Peyer's patch (tissue), 4 donors: ENCODE measurements around the gene OR7G2. TPM values are rescaled to one million over a fixed set of nuclear protein-coding genes. Genes with fewer than 3 reads are reported as not detected.

Source experiments
- DNase-seq, 3 donors: peaks; one replicate each; pipeline ENCODE4 v3.0.0-alpha.2; 2017 to 2019
- H3K27ac ChIP-seq, 4 donors: fragments of 200-600 bp; sonication (generic); one replicate each; pipeline ENCODE4 v1.5.1; 2016 to 2019
- H3K27me3 ChIP-seq, 2 donors: fragments of 200-600 bp; sonication (generic); one replicate each; pipeline ENCODE4 v1.5.1; 2019
- H3K36me3 ChIP-seq, 3 donors: fragments of 200-600 bp; sonication (generic); one replicate each; pipeline ENCODE4 v1.5.1; 2016 to 2019
- H3K4me1 ChIP-seq, 4 donors: fragments of 200-600 bp; sonication (generic); one replicate each; pipeline ENCODE4 v1.5.1; 2016 to 2019
- H3K4me3 ChIP-seq, 4 donors: fragments of 200-600 bp; sonication (generic); 1 replicate in 3 of 4; 2 replicates in 1 of 4; pipeline ENCODE4 v1.5.1; 2016 to 2019; ENCODE audit warnings: mild to moderate bottlenecking in 1 of 4
- H3K9me3 ChIP-seq, 4 donors: fragments of 200-600 bp; sonication (generic); one replicate each; pipeline ENCODE4 v1.5.1; 2016 to 2019; ENCODE audit warnings: mild to moderate bottlenecking in 1 of 4
- CTCF ChIP-seq, 6 experiments: fragments of 450-650 bp in 4 of 6; fragments of 200-600 bp in 2 of 6; sonication (generic) in 1 of 6; IDR thresholded peaks; one replicate each; pipeline ENCODE4 v1.5.1; 2017 to 2019; ENCODE audit warnings: antibody characterized with exemption in 6 of 6, mild to moderate bottlenecking in 3 of 6, moderate library complexity in 1 of 6
- POLR2A ChIP-seq, 2 donors: fragments of 450-650 bp; IDR thresholded peaks; one replicate each; pipeline ENCODE4 v1.5.1; 2017; ENCODE audit warnings: antibody characterized with exemption in 2 of 2, mild to moderate bottlenecking in 2 of 2, moderate library complexity in 2 of 2
- total RNA-seq, 4 donors: library from RNA; depleted of rRNA; stranded (reverse); fragments of >200 nt; gene quantifications; one replicate each; pipeline ENCODE4 v1.1.0, GENCODE V29; 2016

OR7G2 gene
- total RNA-seq, 4 donors from 2014 or later: not detected

DNA sequence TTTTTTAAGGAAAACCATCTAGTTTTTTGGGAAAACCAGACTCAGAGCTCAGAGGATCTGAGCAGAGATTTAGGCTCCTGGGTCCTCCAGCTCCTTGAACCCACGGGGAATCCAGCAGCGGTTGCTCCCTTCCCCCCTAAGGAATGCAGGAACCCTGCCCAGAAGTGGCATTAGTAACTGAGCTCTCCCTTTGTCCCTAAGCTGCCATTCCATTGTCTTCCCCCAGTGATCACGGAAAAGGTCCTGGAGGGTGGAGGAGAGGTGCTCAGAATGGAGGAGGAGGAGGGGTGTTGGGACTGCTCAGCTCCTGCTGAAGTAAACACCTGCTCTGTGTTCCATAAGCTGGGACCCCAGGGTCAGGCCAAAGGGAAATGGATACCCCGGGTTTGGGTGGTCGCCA is 37.2 kb downstream of the OR7G2 start:
- Histone ChIP-seq H3K27ac (no peak overlapping the region), H3K4me1 (no peaks in the 10 kb centered on the region), H3K36me3 (no peaks in the 10 kb centered on the region), H3K27me3 (no peaks in the 10 kb centered on the region), H3K4me3 (no peak overlapping the region), H3K9me3 (no peaks in the 10 kb centered on the region)
- no peak for TF ChIP-seq CTCF (IDR thresholded peaks at IDR 0.05)
- no peak for TF ChIP-seq POLR2A (IDR thresholded peaks at IDR 0.05)
- no peak for DNase-seq

GRCh38 chr19:9065457-9066014 is 41.7 kb downstream of the OR7G2 start:
- Histone ChIP-seq H3K36me3 (no peaks in the 10 kb centered on the region), H3K9me3 (no peaks in the 10 kb centered on the region), H3K4me3 (no peak overlapping the region), H3K27ac (no peak overlapping the region), H3K27me3 (no peaks in the 10 kb centered on the region), H3K4me1 (no peaks in the 10 kb centered on the region)
- no peak for TF ChIP-seq CTCF (IDR thresholded peaks at IDR 0.05)
- no peak for TF ChIP-seq POLR2A (IDR thresholded peaks at IDR 0.05)
- no peak for DNase-seq

GRCh38 chr19:9061879-9062278 is 45.4 kb downstream of the OR7G2 start:
- H3K36me3 ChIP-seq: no peaks in the 10 kb centered on the region
- no peaks in the 10 kb centered on the region for H3K4me1 ChIP-seq
- TF ChIP-seq CTCF (IDR thresholded peaks at IDR 0.05): no peak
- no peak for TF ChIP-seq POLR2A (IDR thresholded peaks at IDR 0.05)
- H3K27ac ChIP-seq: no peak overlapping the region
- DNase-seq: no peak
- H3K9me3 ChIP-seq: no peaks in the 10 kb centered on the region
- no peaks in the 10 kb centered on the region for H3K27me3 ChIP-seq
- no peak overlapping the region for H3K4me3 ChIP-seq

DNA sequence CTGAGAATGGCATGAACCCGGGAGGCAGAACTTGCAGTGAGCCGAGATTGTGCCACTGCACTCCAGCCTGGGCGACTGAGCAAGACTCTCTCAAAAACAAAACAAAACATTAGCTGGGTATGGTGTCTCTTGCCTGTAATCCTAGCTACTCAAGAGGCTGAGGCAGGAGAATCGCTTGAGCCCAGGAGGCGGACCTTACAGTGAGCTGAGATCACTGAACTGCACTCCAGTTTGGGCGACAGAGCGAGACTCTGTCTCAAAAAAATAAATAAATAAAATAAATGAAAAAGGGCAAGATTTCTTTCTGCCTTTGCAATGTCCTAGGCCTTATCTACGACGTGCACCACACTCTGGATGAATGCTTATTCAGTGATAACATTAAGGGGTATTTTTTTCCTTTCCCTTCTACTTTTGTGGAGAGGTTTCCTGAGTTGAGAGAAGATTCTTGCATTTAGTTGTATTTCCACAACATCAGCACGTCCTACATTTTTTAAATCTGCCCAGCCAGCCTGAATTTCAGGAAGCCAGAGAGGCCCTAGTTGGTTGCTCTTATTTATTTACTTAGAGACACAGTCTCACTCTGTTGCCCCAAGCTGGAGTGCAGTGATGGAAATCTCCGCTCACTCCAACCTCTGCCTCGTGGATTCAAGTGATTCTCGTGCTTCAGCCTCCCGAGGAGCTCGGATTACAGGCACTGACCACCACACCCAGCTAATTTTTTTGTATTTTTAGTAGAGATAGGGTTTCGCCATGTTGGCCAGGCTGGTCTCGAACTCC is 46.5 kb downstream of the OR7G2 start:
- Histone ChIP-seq H3K27ac (no peak overlapping the region), H3K4me1 (no peaks in the 10 kb centered on the region), H3K9me3 (no peaks in the 10 kb centered on the region), H3K27me3 (no peaks in the 10 kb centered on the region), H3K36me3 (no peaks in the 10 kb centered on the region), H3K4me3 (no peak overlapping the region)
- TF ChIP-seq CTCF (IDR thresholded peaks at IDR 0.05) (no peak), POLR2A (IDR thresholded peaks at IDR 0.05) (no peak)
- DNase-seq: no peak

DNA sequence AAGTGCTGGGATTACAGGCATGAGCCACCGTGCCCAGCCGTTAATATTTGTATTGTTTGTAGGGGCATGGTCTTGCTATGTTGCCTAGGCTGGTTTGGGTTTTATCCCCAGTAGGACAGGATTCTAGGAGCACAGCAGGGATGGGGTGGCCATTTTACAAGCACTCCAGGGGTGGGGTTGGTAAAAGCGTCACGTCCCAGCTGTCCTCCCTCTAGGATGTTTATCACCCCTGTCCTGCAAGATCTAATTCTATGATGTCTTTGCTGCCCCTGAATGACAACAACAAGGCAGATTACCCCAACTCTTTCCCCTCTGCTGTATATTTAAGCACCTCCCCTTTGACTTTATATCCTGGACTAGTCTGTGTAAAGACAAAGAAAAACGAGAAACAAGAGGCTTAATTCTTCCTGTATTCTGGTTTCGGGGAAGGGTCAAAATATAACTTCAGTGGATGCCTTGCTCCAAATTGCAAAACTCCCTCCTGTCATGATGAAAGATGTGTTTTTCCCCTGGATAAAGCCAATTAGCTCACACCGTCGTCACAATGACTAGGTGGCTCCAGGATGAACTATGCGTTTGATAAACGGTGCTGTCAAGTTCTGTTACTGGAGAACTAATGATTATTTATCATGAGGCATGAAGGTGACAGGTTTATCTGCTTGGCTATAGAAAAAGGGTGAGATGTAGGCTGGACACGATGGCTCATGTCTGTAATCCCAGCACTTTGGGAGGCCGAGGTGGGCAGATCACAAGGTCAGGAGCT is 48.2 kb downstream of the OR7G2 start:
- no peak overlapping the region for H3K27ac ChIP-seq
- no peak for DNase-seq

More for the DNA sequence above, 48.2 kb downstream of the OR7G2 start:
- no peaks in the 10 kb centered on the region for H3K27me3 ChIP-seq
- TF ChIP-seq CTCF (IDR thresholded peaks at IDR 0.05): no peak
- no peak overlapping the region for H3K4me3 ChIP-seq
- no peaks in the 10 kb centered on the region for H3K36me3 ChIP-seq
- H3K4me1 ChIP-seq: no peaks in the 10 kb centered on the region
- no peaks in the 10 kb centered on the region for H3K9me3 ChIP-seq
